Esophagus squamous epithelium (tissue), 4 donors: ENCODE data around the gene IGF2BP1.

Source experiments
- CTCF ChIP-seq, 6 experiments: fragments of 450-650 bp in 4 of 6; fragments of 200-600 bp in 2 of 6; sonication (generic) in 2 of 6; IDR thresholded peaks; one replicate each; pipeline ENCODE4 v1.5.1; 2016 to 2019; ENCODE audit warnings: antibody characterized with exemption in 6 of 6, mild to moderate bottlenecking in 4 of 6, moderate library complexity in 4 of 6
- POLR2A ChIP-seq, 4 donors: fragments of 450-650 bp; IDR thresholded peaks; one replicate each; pipeline ENCODE4 v1.6.1; 2017; ENCODE audit warnings: antibody characterized with exemption in 4 of 4, mild to moderate bottlenecking in 4 of 4, moderate library complexity in 3 of 4

GRCh38 chr17:49074851-49075540 is 77.8 kb downstream of the IGF2BP1 start:
- TF ChIP-seq CTCF (IDR thresholded peaks at IDR 0.05) (no peak), POLR2A (IDR thresholded peaks at IDR 0.05) (no peak)
